ENCODE results near the gene ARHGAP32. TPM values are rescaled to one million over a fixed set of nuclear protein-coding genes. Genes with fewer than 3 reads are reported as not detected.
"Not testable (repeated sequence)": the region's sequence is repeated elsewhere in the genome, so short reads cannot be mapped to it uniquely, and the experiment has no call there.

ARHGAP32 gene
- total RNA-seq, 1 donor from 2014 or later, result 21.4 TPM

GRCh38 chr11:129191649-129192048, 476 bp downstream of the ARHGAP32 start:
- Histone ChIP-seq H3K27ac (no peak overlapping the region), H3K9me3 (ENCODE audit: low read depth) (no peaks in the 10 kb centered on the region), H3K79me2 (ENCODE audit: low read depth) (peaks cover 60% of the 10 kb centered on the region), H3K27me3 (no peaks in the 10 kb centered on the region), H3K4me2 (no peak overlapping the region), H3F3A (ENCODE audit: low read depth) (peaks cover 16% of the 10 kb centered on the region), H3K9ac (no peak overlapping the region), H3K36me3 (no peaks in the 10 kb centered on the region), H2AFZ (replicated peaks) (no peak overlapping the region), H3K4me1 (peaks cover 22% of the 10 kb centered on the region), H4K20me1 (ENCODE audit: low read depth) (peaks cover 6% of the 10 kb centered on the region), H3K4me3 (no peak overlapping the region)
- H3K4me3 Mint-ChIP-seq, result no peak overlapping the region
- peaks cover 16% of the 10 kb centered on the region for H3K36me3 Mint-ChIP-seq
- TF ChIP-seq EZH2 (IDR thresholded peaks at IDR 0.05) (no peak), EZH2phosphoT487 (IDR thresholded peaks at IDR 0.05) (no peak), CTCF (IDR thresholded peaks at IDR 0.05) (no peak)
- DNase-seq (ENCODE audit: low spot score), result no peak
- H3K27ac Mint-ChIP-seq, result no peak overlapping the region
- no peaks in the 10 kb centered on the region for H3K27me3 Mint-ChIP-seq (ENCODE audit: insufficient read depth, low read depth)
- H3K4me1 Mint-ChIP-seq, result peaks cover 4% of the 10 kb centered on the region
- peaks cover 17% of the 10 kb centered on the region for H3K9me3 Mint-ChIP-seq

GRCh38 chr11:129190087-129190486, 2.0 kb downstream of the ARHGAP32 start:
- no peak overlapping the region for H3K4me3 ChIP-seq
- peaks cover 6% of the 10 kb centered on the region for H4K20me1 ChIP-seq (ENCODE audit: low read depth)
- no peak overlapping the region for H3K27ac ChIP-seq
- no peak overlapping the region for H2AFZ ChIP-seq (replicated peaks)
- Mint-ChIP-seq H3K36me3 (peaks cover 19% of the 10 kb centered on the region), H3K4me3 (no peak overlapping the region), H3K9me3 (peaks cover 25% of the 10 kb centered on the region), H3K27me3 (ENCODE audit: insufficient read depth, low read depth) (no peaks in the 10 kb centered on the region), H3K4me1 (peaks cover 2% of the 10 kb centered on the region), H3K27ac (no peak overlapping the region)
- no peak overlapping the region for H3K4me2 ChIP-seq
- H3F3A ChIP-seq (ENCODE audit: low read depth), result peaks cover under 1% of the 10 kb centered on the region
- H3K79me2 ChIP-seq (ENCODE audit: low read depth), result peaks cover 62% of the 10 kb centered on the region
- no peaks in the 10 kb centered on the region for H3K36me3 ChIP-seq
- H3K9ac ChIP-seq, result no peak overlapping the region
- TF ChIP-seq EZH2phosphoT487 (IDR thresholded peaks at IDR 0.05) (no peak), CTCF (IDR thresholded peaks at IDR 0.05) (no peak), EZH2 (IDR thresholded peaks at IDR 0.05) (no peak)
- no peak for DNase-seq (ENCODE audit: low spot score)
- no peaks in the 10 kb centered on the region for H3K9me3 ChIP-seq (ENCODE audit: low read depth)
- peaks cover 12% of the 10 kb centered on the region for H3K4me1 ChIP-seq
- H3K27me3 ChIP-seq, result no peaks in the 10 kb centered on the region

- Histone ChIP-seq H2AFZ (replicated peaks) (no peak overlapping the region), H3K27me3 (no peaks in the 10 kb centered on the region), H3K9ac (no peak overlapping the region), H4K20me1 (ENCODE audit: low read depth) (peaks cover 6% of the 10 kb centered on the region), H3K4me1 (peaks cover 12% of the 10 kb centered on the region), H3K4me3 (no peak overlapping the region), H3F3A (ENCODE audit: low read depth) (no peaks in the 10 kb centered on the region), H3K4me2 (no peak overlapping the region), H3K79me2 (ENCODE audit: low read depth) (peaks cover 59% of the 10 kb centered on the region), H3K36me3 (no peaks in the 10 kb centered on the region), H3K27ac (no peak overlapping the region), H3K9me3 (ENCODE audit: low read depth) (no peaks in the 10 kb centered on the region)
- Mint-ChIP-seq H3K36me3 (peaks cover 20% of the 10 kb centered on the region), H3K27ac (no peak overlapping the region), H3K9me3 (peaks cover 30% of the 10 kb centered on the region), H3K4me1 (peaks cover 2% of the 10 kb centered on the region), H3K4me3 (no peak overlapping the region), H3K27me3 (ENCODE audit: insufficient read depth, low read depth) (no peaks in the 10 kb centered on the region)
- TF ChIP-seq EZH2phosphoT487 (IDR thresholded peaks at IDR 0.05) (no peak), CTCF (IDR thresholded peaks at IDR 0.05) (no peak), EZH2 (IDR thresholded peaks at IDR 0.05) (no peak)
- DNase-seq (ENCODE audit: low spot score), result no peak
Observed at GRCh38 chr11:129189646-129190045, 2.5 kb downstream of the ARHGAP32 start.

- H3K27me3 Mint-ChIP-seq (ENCODE audit: insufficient read depth, low read depth); H3K27ac ChIP-seq; H3K4me2 ChIP-seq; H3K27me3 ChIP-seq; H2AFZ ChIP-seq (replicated peaks); H3K9ac ChIP-seq; H3K4me1 Mint-ChIP-seq; DNase-seq (ENCODE audit: low spot score); H3K27ac Mint-ChIP-seq; H3K4me3 ChIP-seq; H3K4me3 Mint-ChIP-seq; H3K9me3 ChIP-seq (ENCODE audit: low read depth); H3F3A ChIP-seq (ENCODE audit: low read depth); H3K36me3 ChIP-seq; H4K20me1 ChIP-seq (ENCODE audit: low read depth): not testable (repeated sequence)
- H3K36me3 Mint-ChIP-seq, result peaks cover 24% of the 10 kb centered on the region
- Histone ChIP-seq H3K79me2 (ENCODE audit: low read depth) (peaks cover 42% of the 10 kb centered on the region), H3K4me1 (peaks cover 11% of the 10 kb centered on the region)
- peaks cover 36% of the 10 kb centered on the region for H3K9me3 Mint-ChIP-seq
Observed at GRCh38 chr11:129185082-129185481, 7.0 kb downstream of the ARHGAP32 start.
